ENCODE measurements around the gene FGD6.

The FGD6 gene

GRCh38 chr12:95204141-95204866, 13.0 kb downstream of the FGD6 start:
- peak overlapping the region; percentile 93 for H3K27ac ChIP-seq
- DNase-seq (ENCODE audit: low spot score) = peak; percentile 96
- ChIA-PET CTCF (no interaction called here), POLR2A (ENCODE audit: low non-redundant PET) (interaction anchor here (0.6 kb wide), 1 partner anchor 52 kb away, joined by 3 read pairs; no protein-coding TSS in a partner anchor)
- no peak for TF ChIP-seq CTCF (conservative IDR thresholded peaks at IDR 0.05; ENCODE audit: low read depth)

- no peak for DNase-seq (ENCODE audit: low spot score)
- no peak for TF ChIP-seq CTCF (conservative IDR thresholded peaks at IDR 0.05; ENCODE audit: low read depth)
- peak overlapping the region; percentile 93 for H3K27ac ChIP-seq
- POLR2A ChIA-PET (ENCODE audit: low non-redundant PET) = no interaction called here
- CTCF ChIA-PET = no interaction called here
These were observed 13.7 kb downstream of the FGD6 start for GRCh38 chr12:95203487-95204030.

- DNase-seq (ENCODE audit: low spot score) = no peak
- CTCF ChIA-PET = no interaction called here
- peak overlapping the region; percentile 91 for H3K27ac ChIP-seq
- POLR2A ChIA-PET (ENCODE audit: low non-redundant PET) = interaction anchor here (0.9 kb wide), 1 partner anchor 18 kb away, joined by 3 read pairs; no protein-coding TSS in a partner anchor
- no peak for TF ChIP-seq CTCF (conservative IDR thresholded peaks at IDR 0.05; ENCODE audit: low read depth)
These were observed 14.4 kb downstream of the FGD6 start for GRCh38 chr12:95202691-95203486.

GRCh38 chr12:95201056-95201670, 16.1 kb downstream of the FGD6 start:
- no peak overlapping the region for H3K27ac ChIP-seq
- ChIA-PET CTCF (interaction anchor here (0.5 to 1.3 kb wide), 4 partner anchors 16 to 84 kb away, joined by 3 to 4 read pairs (median 3); partner anchors contain the start of genes FGD6 and VEZT), POLR2A (ENCODE audit: low non-redundant PET) (interaction anchor here (0.7 kb wide), 1 partner anchor 28 kb away, joined by 4 read pairs; no protein-coding TSS in a partner anchor)
- peak; percentile 66 for DNase-seq (ENCODE audit: low spot score)
- TF ChIP-seq CTCF (conservative IDR thresholded peaks at IDR 0.05; ENCODE audit: low read depth) = no peak

GRCh38 chr12:95200128-95200894, 17.0 kb downstream of the FGD6 start:
- DNase-seq (ENCODE audit: low spot score) = peak; percentile 20
- CTCF ChIA-PET = interaction anchor here (0.5 to 1.3 kb wide), 3 partner anchors 17 to 83 kb away, joined by 3 to 4 read pairs (median 3); partner anchors contain the start of genes FGD6 and VEZT
- no peak overlapping the region for H3K27ac ChIP-seq
- POLR2A ChIA-PET (ENCODE audit: low non-redundant PET) = no interaction called here
- TF ChIP-seq CTCF (conservative IDR thresholded peaks at IDR 0.05; ENCODE audit: low read depth) = no peak

Data from RWPE1 (cell line).